CD4-positive, alpha-beta T cell (primary cell): ENCODE measurements around the gene PRRC1. TPM values are rescaled to one million over a fixed set of nuclear protein-coding genes. Genes with fewer than 3 reads are reported as not detected.

Experiments
- ATAC-seq: fragments of 200-7000 bp; cut with Tn5 transposase; one replicate; pipeline ENCODE4 v1.10.0; 2022; ENCODE audit warnings: mild to moderate bottlenecking; ENCODE audit not compliant: poor library complexity
- CTCF ChIA-PET: fragments of 350-600 bp; sonication (Branson Sonifier 250); formaldehyde crosslinking; loops from one replicate; lab custom pipeline; 2021; ENCODE audit warnings: antibody characterized with exemption, inconsistent platforms; lab: Charles Lee
- POLR2A ChIA-PET: fragments of 350-600 bp; sonication (Branson Sonifier 250); formaldehyde crosslinking; loops from one replicate; lab custom pipeline; 2021; ENCODE audit warnings: antibody characterized with exemption, inconsistent platforms; lab: Charles Lee
- DNase-seq, 14 experiments: peaks; one replicate each; pipeline ENCODE4 v3.0.0-alpha.2; 2013 to 2020; ENCODE audit warnings: mixed read lengths in 2 of 14
- H3K27ac ChIP-seq, 2 donors: one replicate each; pipeline versions ENCODE4 v1.5.1 to v1.7.0; 2013; ENCODE audit warnings: low read length in 2 of 2, low read depth in 1 of 2, mild to moderate bottlenecking in 1 of 2
- H3K27me3 ChIP-seq, 2 experiments: 1 replicate in 1 of 2; 2 replicates in 1 of 2; pipeline versions ENCODE4 v1.6.1 to v1.7.0; 2013; ENCODE audit warnings: low read length in 2 of 2, control low read depth in 1 of 2, mild to moderate bottlenecking in 1 of 2, moderate library complexity in 1 of 2; ENCODE audit not compliant: insufficient read depth in 2 of 2, control insufficient read depth in 1 of 2
- H3K36me3 ChIP-seq: one replicate; pipeline ENCODE4 v1.6.1; 2013; ENCODE audit warnings: low read length, control low read depth; ENCODE audit not compliant: insufficient read depth
- H3K4me1 ChIP-seq: one replicate; pipeline ENCODE4 v1.6.1; 2013; ENCODE audit warnings: low read length, control low read depth; ENCODE audit not compliant: insufficient read depth
- H3K4me3 ChIP-seq: one replicate; pipeline ENCODE4 v1.5.1; 2013; ENCODE audit warnings: mild to moderate bottlenecking, low read length, moderate library complexity
- H3K9me3 ChIP-seq, 2 experiments: 1 replicate in 1 of 2; 2 replicates in 1 of 2; pipeline versions ENCODE4 v1.6.1 to v1.7.0; 2013; ENCODE audit warnings: low read length in 2 of 2, mild to moderate bottlenecking in 2 of 2, control low read depth in 1 of 2, moderate library complexity in 1 of 2; ENCODE audit not compliant: control insufficient read depth in 1 of 2, insufficient read depth in 1 of 2
- H3K27ac Mint-ChIP-seq: one replicate; pipeline ENCODE4 v1.8.0; 2020; ENCODE audit warnings: mixed read lengths
- H3K27me3 Mint-ChIP-seq: one replicate; pipeline ENCODE4 v1.8.0; 2021; ENCODE audit warnings: mixed read lengths
- H3K36me3 Mint-ChIP-seq: one replicate; pipeline ENCODE4 v1.8.0; 2021; ENCODE audit warnings: low read depth, mixed read lengths
- H3K4me1 Mint-ChIP-seq: one replicate; pipeline ENCODE4 v1.8.0; 2021; ENCODE audit warnings: low read depth, mixed read lengths
- H3K4me3 Mint-ChIP-seq: one replicate; pipeline ENCODE4 v1.8.0; 2020; ENCODE audit warnings: mild to moderate bottlenecking, mixed read lengths
- H3K9me3 Mint-ChIP-seq: one replicate; pipeline ENCODE4 v1.8.0; 2020; ENCODE audit warnings: mixed read lengths
- CTCF ChIP-seq: fragments of 200-600 bp; IDR thresholded peaks from one replicate; pipeline ENCODE4 v1.8.0; 2022; ENCODE audit warnings: antibody characterized with exemption, mild to moderate bottlenecking
- intact Hi-C, 2 experiments: fragments of 100-400 bp; cut with DNase I in 1 of 2; cut with micrococcal nuclease in 1 of 2; formaldehyde crosslinking; loops; one replicate each; pipeline versions ENCODE4 v1.15.1 to v1.9.0; 2023 to 2025; cut with DNase I, micrococcal nuclease
- total RNA-seq, 174 experiments: library from RNA in 2 of 174; stranded (reverse) in 2 of 174; gene quantifications; one replicate each; pipeline ENCODE4 v1.2.3 and lab custom pipeline; 2021 to 2026

Gene PRRC1
- total RNA-seq, 2 experiments from 2014 or later: 32.0 to 33.8 TPM

- ATAC-seq (no peak), DNase-seq (no peak)
- Mint-ChIP-seq H3K9me3 (peaks cover 9% of the 10 kb centered on the region), H3K27ac (no peak overlapping the region), H3K4me1 (peaks cover 49% of the 10 kb centered on the region), H3K27me3 (no peaks in the 10 kb centered on the region), H3K4me3 (peak overlapping the region; percentile 25), H3K36me3 (peaks cover 75% of the 10 kb centered on the region)
- peaks cover 15% of the 10 kb centered on the region for H3K4me1 ChIP-seq
- peaks cover 0 to 8% of the 10 kb centered on the region in 2 experiments for H3K9me3 ChIP-seq
- H3K27me3 ChIP-seq: no peaks in the 10 kb centered on the region
- intact Hi-C loops: loop anchor here in 1 of 2 experiments (5.0 kb wide), 1 partner anchor 551 kb away; no protein-coding TSS in a partner anchor
- no peak for TF ChIP-seq CTCF
- ChIA-PET CTCF (no interaction called here), POLR2A (no interaction called here)
- H3K27ac ChIP-seq: no peak overlapping the region
- no peak overlapping the region for H3K4me3 ChIP-seq
- peaks cover 22% of the 10 kb centered on the region for H3K36me3 ChIP-seq
These were observed 3.8 kb downstream of the PRRC1 start for GRCh38 chr5:127521138-127521770.

GRCh38 chr5:127525181-127525580, 7.7 kb downstream of the PRRC1 start:
- ChIA-PET POLR2A (no interaction called here), CTCF (no interaction called here)
- H3K27ac Mint-ChIP-seq: no peak overlapping the region
- Histone ChIP-seq H3K36me3 (peaks cover 56% of the 10 kb centered on the region), H3K4me1 (no peaks in the 10 kb centered on the region), H3K27me3 (no peaks in the 10 kb centered on the region), H3K4me3 (no peak overlapping the region), H3K27ac (no peak overlapping the region), H3K9me3 (peaks cover 0 to 8% of the 10 kb centered on the region in 2 experiments)
- intact Hi-C loops: no loop called here
- no peaks in the 10 kb centered on the region for H3K27me3 Mint-ChIP-seq
- H3K4me3 Mint-ChIP-seq: no peak overlapping the region
- ATAC-seq: no peak
- H3K36me3 Mint-ChIP-seq: peaks cover 98% of the 10 kb centered on the region
- TF ChIP-seq CTCF: no peak
- H3K4me1 Mint-ChIP-seq: peaks cover 27% of the 10 kb centered on the region
- peaks cover 9% of the 10 kb centered on the region for H3K9me3 Mint-ChIP-seq
- no peak for DNase-seq

GRCh38 chr5:127529904-127530682, 12.7 kb downstream of the PRRC1 start:
- Mint-ChIP-seq H3K4me1 (peaks cover 5% of the 10 kb centered on the region), H3K4me3 (no peak overlapping the region), H3K9me3 (no peaks in the 10 kb centered on the region), H3K27ac (no peak overlapping the region), H3K36me3 (peaks cover 97% of the 10 kb centered on the region), H3K27me3 (no peaks in the 10 kb centered on the region)
- Histone ChIP-seq H3K9me3 (no peaks in the 10 kb centered on the region), H3K4me1 (no peaks in the 10 kb centered on the region), H3K27me3 (no peaks in the 10 kb centered on the region), H3K4me3 (no peak overlapping the region), H3K36me3 (peaks cover 76% of the 10 kb centered on the region), H3K27ac (no peak overlapping the region)
- intact Hi-C loops: no loop called here
- ChIA-PET POLR2A (no interaction called here), CTCF (no interaction called here)
- ATAC-seq (no peak), DNase-seq (no peak)
- TF ChIP-seq CTCF: no peak
